GM06990 (cell line): ENCODE measurements around the gene DEPDC1B.
A peak's percentile ranks its signal among the peaks of the same experiment; 100 is the strongest.

Experiments used
- DNase-seq: peaks from one replicate; pipeline ENCODE4 v3.0.0-alpha.2; 2011; ENCODE audit not compliant: insufficient read length; ENCODE audit errors: extremely low read depth
- H3K27me3 ChIP-seq: replicated peaks from 2 replicates; pipeline ENCODE4 v1.6.0; 2011; ENCODE audit warnings: low read length; ENCODE audit not compliant: control insufficient read depth, insufficient read depth
- H3K36me3 ChIP-seq: 2 replicates; pipeline ENCODE4 v1.5.1; 2011; ENCODE audit warnings: low read length; ENCODE audit not compliant: control insufficient read depth, insufficient read depth
- H3K4me3 ChIP-seq: replicated peaks from 2 replicates; pipeline ENCODE4 v1.5.1; 2011; ENCODE audit warnings: low read depth, mild to moderate bottlenecking, control low read depth, low read length
- TF ChIP-seq, protein P1 (sequence below): IDR thresholded peaks from 2 replicates; pipeline ENCODE4 v1.5.1; 2011; ENCODE audit warnings: low read length, control low read depth, mild to moderate bottlenecking, inconsistent platforms; ENCODE audit not compliant: insufficient read depth, poor library complexity, severe bottlenecking

The DEPDC1B gene

DNA sequence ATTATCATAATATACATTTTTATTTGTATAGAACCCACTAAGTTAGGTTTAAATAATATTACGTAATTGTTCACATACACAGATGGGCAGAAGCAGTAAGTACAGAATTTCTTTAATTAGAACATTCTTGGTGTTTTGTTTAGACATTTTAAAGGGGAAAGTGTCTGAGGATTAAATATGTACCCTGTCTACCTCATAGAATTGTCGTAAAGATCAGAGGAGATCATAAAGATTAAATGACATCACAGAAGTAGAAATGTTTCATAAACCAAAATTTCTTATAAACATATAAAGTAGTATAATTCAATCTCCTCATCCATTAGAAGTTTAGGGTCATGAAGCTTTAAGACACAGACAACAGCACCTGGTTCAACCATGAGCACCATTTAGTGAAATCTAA, 20.1 kb downstream of the DEPDC1B start:
- DNase-seq: no peak
- TF ChIP-seq, protein P1, sequence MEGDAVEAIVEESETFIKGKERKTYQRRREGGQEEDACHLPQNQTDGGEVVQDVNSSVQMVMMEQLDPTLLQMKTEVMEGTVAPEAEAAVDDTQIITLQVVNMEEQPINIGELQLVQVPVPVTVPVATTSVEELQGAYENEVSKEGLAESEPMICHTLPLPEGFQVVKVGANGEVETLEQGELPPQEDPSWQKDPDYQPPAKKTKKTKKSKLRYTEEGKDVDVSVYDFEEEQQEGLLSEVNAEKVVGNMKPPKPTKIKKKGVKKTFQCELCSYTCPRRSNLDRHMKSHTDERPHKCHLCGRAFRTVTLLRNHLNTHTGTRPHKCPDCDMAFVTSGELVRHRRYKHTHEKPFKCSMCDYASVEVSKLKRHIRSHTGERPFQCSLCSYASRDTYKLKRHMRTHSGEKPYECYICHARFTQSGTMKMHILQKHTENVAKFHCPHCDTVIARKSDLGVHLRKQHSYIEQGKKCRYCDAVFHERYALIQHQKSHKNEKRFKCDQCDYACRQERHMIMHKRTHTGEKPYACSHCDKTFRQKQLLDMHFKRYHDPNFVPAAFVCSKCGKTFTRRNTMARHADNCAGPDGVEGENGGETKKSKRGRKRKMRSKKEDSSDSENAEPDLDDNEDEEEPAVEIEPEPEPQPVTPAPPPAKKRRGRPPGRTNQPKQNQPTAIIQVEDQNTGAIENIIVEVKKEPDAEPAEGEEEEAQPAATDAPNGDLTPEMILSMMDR: no peak
- Histone ChIP-seq H3K27me3 (no peaks in the 10 kb centered on the region), H3K4me3 (no peak overlapping the region), H3K36me3 (no peaks in the 10 kb centered on the region)

GRCh38 chr5:60677850-60678664, 21.9 kb downstream of the DEPDC1B start:
- no peak for DNase-seq
- H3K36me3 ChIP-seq: no peaks in the 10 kb centered on the region
- no peaks in the 10 kb centered on the region for H3K27me3 ChIP-seq
- TF ChIP-seq, protein P1: peak; percentile 45
- no peak overlapping the region for H3K4me3 ChIP-seq

- TF ChIP-seq, protein P1: no peak
- Histone ChIP-seq H3K36me3 (no peaks in the 10 kb centered on the region), H3K27me3 (no peaks in the 10 kb centered on the region), H3K4me3 (no peak overlapping the region)
- no peak for DNase-seq
Measured at GRCh38 chr5:60675286-60675685, 24.7 kb downstream of the DEPDC1B start.

- Histone ChIP-seq H3K27me3 (no peaks in the 10 kb centered on the region), H3K4me3 (no peak overlapping the region), H3K36me3 (no peaks in the 10 kb centered on the region)
- TF ChIP-seq, protein P1: no peak
- DNase-seq: no peak
Measured at GRCh38 chr5:60674251-60675069, 25.5 kb downstream of the DEPDC1B start.

DNA sequence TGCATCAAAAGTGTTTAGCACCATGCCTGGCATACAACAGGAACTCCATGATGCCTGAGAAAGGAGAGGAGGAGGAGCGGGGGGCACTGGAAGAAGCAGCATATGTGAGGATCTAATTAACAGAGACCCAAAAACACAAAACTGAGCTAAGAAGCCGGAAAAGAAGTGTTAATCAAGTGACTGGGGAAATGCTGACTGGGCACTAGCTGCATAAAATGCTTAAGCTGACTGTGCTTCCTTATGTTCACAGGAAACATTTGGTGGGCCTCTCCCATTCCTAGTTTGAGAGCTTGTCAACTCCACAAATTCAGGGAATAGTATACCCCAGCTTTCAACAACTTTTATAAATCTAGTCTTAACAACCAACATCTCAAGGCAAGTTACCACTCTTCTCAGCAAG, 26.6 kb downstream of the DEPDC1B start:
- no peaks in the 10 kb centered on the region for H3K27me3 ChIP-seq
- H3K4me3 ChIP-seq: no peak overlapping the region
- H3K36me3 ChIP-seq: no peaks in the 10 kb centered on the region
- DNase-seq: no peak
- TF ChIP-seq, protein P1: no peak
